BJ (cell line): ENCODE data around the gene ITPKC. TPM values are rescaled to one million over a fixed set of nuclear protein-coding genes. Genes with fewer than 3 reads are reported as not detected.
A peak's percentile ranks its signal among the peaks of the same experiment; 100 is the strongest.

ENCODE experiments used
- CTCF ChIA-PET: fragments of 350-600 bp; formaldehyde crosslinking; extraction: SDS; loops from one replicate; lab custom pipeline; 2021; ENCODE audit warnings: antibody characterized with exemption, inconsistent platforms; lab: Yijun Ruan, JAX
- POLR2A ChIA-PET: fragments of 300-600 bp; sonication (Branson Sonifier 250); formaldehyde crosslinking; extraction: SDS; loops from one replicate; lab custom pipeline; 2021; ENCODE audit warnings: antibody characterized with exemption; lab: Charles Lee
- DNase-seq: peaks from one replicate; pipeline ENCODE4 v3.0.0-alpha.2; 2011; ENCODE audit warnings: low read depth
- H3K27me3 ChIP-seq: 2 replicates; pipeline ENCODE4 v1.6.0; 2011; ENCODE audit warnings: low read length; ENCODE audit not compliant: control insufficient read depth, insufficient read depth
- H3K36me3 ChIP-seq: 2 replicates; pipeline ENCODE4 v1.5.1; 2011; ENCODE audit warnings: low read length; ENCODE audit not compliant: control insufficient read depth, insufficient read depth
- H3K4me3 ChIP-seq: 2 replicates; pipeline ENCODE4 v1.5.1; 2011; ENCODE audit warnings: low read depth, mild to moderate bottlenecking, control low read depth, low read length
- CTCF ChIP-seq: IDR thresholded peaks from 2 replicates; pipeline ENCODE4 v1.5.1; 2011; ENCODE audit warnings: low read depth, mild to moderate bottlenecking, control low read depth, inconsistent platforms, low read length, moderate library complexity; ENCODE audit not compliant: insufficient read depth
- polyA plus RNA-seq: library from polyadenylated mRNA; depleted of rRNA; stranded (reverse); fragments of >200 nt; gene quantifications from 2 replicates; pipeline ENCODE4 v1.2.3, GENCODE V29; 2011

The ITPKC gene
- polyA plus RNA-seq, 1 experiment = 11.9 TPM

DNA sequence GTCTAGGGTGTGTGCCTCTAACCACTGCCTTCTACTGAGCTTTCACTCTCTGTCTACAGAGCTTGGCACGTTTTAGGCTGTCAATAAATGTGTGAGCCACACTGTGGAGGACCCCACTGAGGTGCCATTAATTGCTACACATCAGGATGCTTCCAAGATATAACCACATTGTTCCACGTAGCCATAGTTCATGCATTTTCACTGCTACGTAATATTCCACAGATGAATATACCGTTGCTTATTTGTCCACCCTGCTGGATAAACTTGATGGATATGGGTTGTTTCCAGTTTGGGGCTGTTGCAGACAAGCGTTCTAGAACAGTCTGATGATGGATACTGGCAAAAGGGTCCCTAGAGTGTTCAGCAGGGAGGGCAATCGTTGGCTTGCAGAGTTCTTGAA lies 15.2 kb upstream of the ITPKC start:
- no peak for DNase-seq
- TF ChIP-seq CTCF = no peak
- Histone ChIP-seq H3K4me3 (no peak overlapping the region), H3K36me3 (peaks cover 29% of the 10 kb centered on the region), H3K27me3 (no peaks in the 10 kb centered on the region)
- ChIA-PET CTCF (interaction anchor here (0.6 to 1.7 kb wide), 5 partner anchors 8 to 97 kb away, joined by 3 to 9 read pairs (median 5); partner anchors contain the start of genes EGLN2 and NUMBL), POLR2A (interaction anchor here (0.6 kb wide), 1 partner anchor 11 kb away, joined by 3 read pairs; no protein-coding TSS in a partner anchor)

DNA sequence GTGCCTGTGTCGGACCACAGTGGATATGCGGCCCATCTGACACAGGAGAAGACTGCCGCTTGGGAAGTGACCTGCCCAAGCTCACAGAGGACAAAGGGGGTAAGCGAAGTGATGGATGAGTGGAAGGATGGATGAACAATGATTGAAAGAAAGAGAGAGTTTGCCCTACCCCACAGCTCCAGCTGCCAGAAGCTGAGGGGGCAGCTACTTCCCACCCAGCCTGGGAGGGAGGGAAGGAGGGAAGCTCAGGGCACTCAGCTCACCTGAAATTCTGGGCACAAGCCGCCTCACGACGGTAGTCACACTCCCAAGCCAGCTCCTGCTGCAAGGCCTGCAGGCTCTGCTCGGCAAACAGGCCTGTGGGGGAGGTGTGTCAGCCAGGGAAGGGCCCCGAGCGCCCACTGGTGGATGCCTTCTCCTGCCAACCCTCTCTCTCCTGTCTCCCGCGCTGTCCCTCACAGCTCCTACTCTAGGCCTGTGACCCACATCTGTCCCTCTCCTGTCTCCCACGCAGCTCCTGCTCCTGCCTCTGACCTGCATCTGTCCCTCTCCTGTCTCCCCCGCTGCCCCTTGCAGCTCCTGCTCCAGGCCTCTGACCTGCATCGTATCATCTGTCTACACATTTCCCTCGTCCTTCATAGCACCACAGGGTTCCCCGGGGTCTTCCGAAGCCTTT lies 14.4 kb upstream of the ITPKC start:
- Histone ChIP-seq H3K4me3 (no peak overlapping the region), H3K36me3 (peaks cover 29% of the 10 kb centered on the region), H3K27me3 (no peaks in the 10 kb centered on the region)
- CTCF ChIA-PET = interaction anchor here (0.8 to 1.7 kb wide), 5 partner anchors 11 to 106 kb away, joined by 3 to 9 read pairs (median 4); partner anchors contain the start of gene NUMBL
- TF ChIP-seq CTCF = peak; percentile 55
- POLR2A ChIA-PET = interaction anchor here (0.5 kb wide), 1 partner anchor 663 kb away, joined by 13 read pairs; no protein-coding TSS in a partner anchor
- no peak for DNase-seq

DNA sequence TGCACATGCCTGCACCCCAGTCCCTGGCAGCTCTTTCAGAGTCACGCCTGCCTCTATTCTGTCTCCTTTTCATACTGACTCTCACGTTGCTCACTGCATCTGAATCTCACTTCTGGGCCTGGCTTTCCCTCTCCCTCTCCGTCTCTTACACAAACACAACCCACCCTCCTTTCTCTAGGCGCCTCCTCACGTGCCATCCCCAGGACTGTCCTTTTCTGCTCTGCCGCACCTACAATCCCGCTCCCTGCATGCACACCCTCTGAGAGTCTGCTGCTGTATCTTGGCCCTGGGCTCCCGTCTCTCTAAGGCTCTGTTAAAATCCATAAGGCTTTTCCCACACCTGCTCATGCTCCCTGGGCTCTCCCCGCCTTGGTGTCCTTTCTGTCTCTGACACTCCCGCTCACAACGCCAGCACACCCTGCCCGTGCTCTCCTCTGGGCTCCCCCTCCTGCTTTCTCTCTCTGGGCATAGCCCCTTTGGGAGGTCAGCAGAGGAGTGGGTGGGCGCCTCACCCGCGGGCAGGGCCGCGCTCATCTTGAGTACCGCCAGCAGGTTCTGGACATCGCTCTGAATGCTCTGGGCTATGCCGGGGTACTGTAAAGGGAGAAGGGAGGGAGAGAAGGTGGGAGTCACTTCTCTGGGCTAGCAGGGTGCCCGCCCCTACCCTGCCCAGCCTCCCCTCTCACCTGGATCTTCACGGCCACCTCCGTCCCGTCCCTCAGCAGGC lies 13.7 kb upstream of the ITPKC start:
- ChIA-PET CTCF (interaction anchor here (0.8 to 1.5 kb wide), 3 partner anchors 11 to 105 kb away, joined by 3 to 6 read pairs (median 4); partner anchors contain the start of gene NUMBL), POLR2A (no interaction called here)
- Histone ChIP-seq H3K4me3 (no peak overlapping the region), H3K36me3 (peaks cover 29% of the 10 kb centered on the region), H3K27me3 (no peaks in the 10 kb centered on the region)
- TF ChIP-seq CTCF = no peak
- no peak for DNase-seq

- ChIA-PET POLR2A (no interaction called here), CTCF (interaction anchor here (0.7 to 1.3 kb wide), 3 partner anchors 12 to 102 kb away, joined by 3 to 5 read pairs (median 3); no protein-coding TSS in a partner anchor)
- DNase-seq = no peak
- H3K4me3 ChIP-seq = no peak overlapping the region
- no peak for TF ChIP-seq CTCF
- no peaks in the 10 kb centered on the region for H3K27me3 ChIP-seq
- H3K36me3 ChIP-seq = peaks cover 25% of the 10 kb centered on the region
These were observed 12.2 kb upstream of the ITPKC start for GRCh38 chr19:40704491-40705361.
